Activated T-helper 17 cell treated with anti-CD3 and anti-CD28 coated beads, Interleukin-2, amount 50 U/mL, for 72 hours (primary cell): ENCODE measurements around the gene ACOX3. TPM values are rescaled to one million over a fixed set of nuclear protein-coding genes. Genes with fewer than 3 reads are reported as not detected.

ENCODE experiments used
- ATAC-seq: fragments of 150-1000 bp; cut with Tn5 transposase; replicated peaks from 2 replicates; pipeline ENCODE4 v1.10.0; 2021; ENCODE audit warnings: mild to moderate bottlenecking, moderate library complexity
- H3K27ac Mint-ChIP-seq: one replicate; pipeline ENCODE4 v1.8.0; 2022; ENCODE audit warnings: mixed read lengths
- H3K27me3 Mint-ChIP-seq: one replicate; pipeline ENCODE4 v1.8.0; 2022; ENCODE audit warnings: mixed read lengths
- H3K36me3 Mint-ChIP-seq: one replicate; pipeline ENCODE4 v1.8.0; 2022; ENCODE audit warnings: low read depth, mild to moderate bottlenecking, mixed read lengths
- H3K4me1 Mint-ChIP-seq: one replicate; pipeline ENCODE4 v1.8.0; 2022; ENCODE audit warnings: mixed read lengths
- H3K4me3 Mint-ChIP-seq: one replicate; pipeline ENCODE4 v1.8.0; 2022; ENCODE audit warnings: mild to moderate bottlenecking, mixed read lengths
- H3K9me3 Mint-ChIP-seq: one replicate; pipeline ENCODE4 v1.8.0; 2022; ENCODE audit warnings: mixed read lengths
- total RNA-seq, 2 donors: library from RNA; stranded (reverse); gene quantifications; one replicate each; pipeline ENCODE4 v1.2.3, GENCODE V29; 2022

ACOX3 gene
- total RNA-seq, 2 donors from 2014 or later: 34.4 to 63.6 TPM

- Mint-ChIP-seq H3K4me3 (no peak overlapping the region), H3K4me1 (no peaks in the 10 kb centered on the region), H3K9me3 (no peaks in the 10 kb centered on the region)
Measured at GRCh38 chr4:8472689-8473197, 32.2 kb upstream of the ACOX3 start.

GRCh38 chr4:8472158-8472688, 31.7 kb upstream of the ACOX3 start:
- no peak overlapping the region for H3K4me3 Mint-ChIP-seq
- no peaks in the 10 kb centered on the region for H3K27me3 Mint-ChIP-seq
- H3K27ac Mint-ChIP-seq: peak overlapping the region; percentile 36
- no peaks in the 10 kb centered on the region for H3K9me3 Mint-ChIP-seq
- H3K36me3 Mint-ChIP-seq: peaks cover 64% of the 10 kb centered on the region
- ATAC-seq: no peak
- H3K4me1 Mint-ChIP-seq: no peaks in the 10 kb centered on the region

More at GRCh38 chr4:8472689-8473197, 32.2 kb upstream of the ACOX3 start:
- Mint-ChIP-seq H3K36me3 (peaks cover 59% of the 10 kb centered on the region), H3K27me3 (no peaks in the 10 kb centered on the region), H3K27ac (no peak overlapping the region)
- ATAC-seq: no peak

- Mint-ChIP-seq H3K9me3 (no peaks in the 10 kb centered on the region), H3K36me3 (peaks cover 64% of the 10 kb centered on the region), H3K4me3 (no peak overlapping the region), H3K27me3 (no peaks in the 10 kb centered on the region), H3K27ac (no peak overlapping the region), H3K4me1 (no peaks in the 10 kb centered on the region)
- ATAC-seq: no peak
Measured at GRCh38 chr4:8471211-8471875, 30.8 kb upstream of the ACOX3 start.

GRCh38 chr4:8470451-8471024, 30.0 kb upstream of the ACOX3 start:
- Mint-ChIP-seq H3K4me1 (no peaks in the 10 kb centered on the region), H3K4me3 (no peak overlapping the region), H3K27me3 (no peaks in the 10 kb centered on the region), H3K36me3 (peaks cover 64% of the 10 kb centered on the region), H3K27ac (no peak overlapping the region), H3K9me3 (no peaks in the 10 kb centered on the region)
- ATAC-seq: no peak

DNA sequence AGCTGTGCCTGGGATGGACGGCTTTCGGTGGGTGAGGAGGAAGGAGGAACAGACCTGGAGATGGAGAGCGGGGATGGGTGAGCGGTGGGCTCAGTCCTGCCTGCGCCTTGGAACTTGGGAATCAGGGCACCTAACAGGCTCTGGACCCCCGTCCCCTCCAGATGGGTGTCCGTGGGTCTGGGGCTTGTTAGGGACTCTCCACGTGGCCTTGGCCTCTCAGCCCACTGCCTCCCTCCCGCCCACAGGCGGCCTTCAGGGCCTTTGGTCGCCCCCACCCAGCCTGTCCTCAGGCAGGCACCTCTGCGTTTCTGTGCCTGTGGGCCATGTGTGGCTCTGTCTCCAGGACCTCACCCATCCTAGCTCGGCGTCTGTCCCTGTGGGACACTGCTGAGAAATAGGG, 29.0 kb upstream of the ACOX3 start:
- Mint-ChIP-seq H3K27me3 (no peaks in the 10 kb centered on the region), H3K9me3 (no peaks in the 10 kb centered on the region), H3K27ac (no peak overlapping the region), H3K4me1 (no peaks in the 10 kb centered on the region), H3K36me3 (peaks cover 69% of the 10 kb centered on the region), H3K4me3 (no peak overlapping the region)
- ATAC-seq: no peak

DNA sequence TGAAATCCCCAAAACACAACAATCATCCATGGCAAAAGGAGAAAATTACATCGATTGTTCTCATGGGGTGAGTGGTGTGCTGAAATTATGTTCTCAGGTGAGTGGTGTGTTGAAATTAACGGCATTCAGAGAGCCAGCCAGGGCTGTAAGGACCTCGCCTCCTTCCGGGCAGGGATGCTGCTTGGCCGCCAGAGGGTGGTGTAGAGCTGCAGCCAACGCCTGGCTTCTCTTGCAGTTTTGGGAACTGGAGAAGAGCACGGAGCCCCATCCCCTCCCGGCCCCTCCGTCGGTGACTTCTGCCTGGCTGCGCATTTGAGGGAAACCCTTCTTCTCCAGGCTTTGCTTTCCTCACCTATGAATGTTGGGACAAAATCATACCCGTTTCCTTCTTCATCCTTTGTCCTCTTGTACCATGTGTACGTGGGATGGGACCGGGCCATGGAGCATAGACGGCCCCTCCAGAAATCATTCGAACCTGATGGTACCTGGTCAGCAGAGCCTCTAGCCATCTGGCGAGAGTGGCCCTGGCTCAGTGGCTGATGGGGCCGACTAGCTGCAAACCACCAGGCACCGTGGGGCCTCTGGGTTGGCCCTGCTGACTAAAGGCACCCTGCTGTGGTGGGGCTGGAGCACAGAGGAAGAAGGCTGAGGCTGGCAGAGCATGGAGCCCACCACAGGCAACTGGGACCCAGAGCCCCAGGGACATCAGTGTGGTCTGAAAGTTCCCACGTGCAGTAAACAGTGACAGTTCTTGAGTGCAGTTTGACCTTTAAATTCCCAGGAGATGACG, 28.4 kb upstream of the ACOX3 start:
- Mint-ChIP-seq H3K36me3 (peaks cover 75% of the 10 kb centered on the region), H3K27me3 (no peaks in the 10 kb centered on the region), H3K4me3 (no peak overlapping the region), H3K27ac (peak overlapping the region; percentile 11), H3K4me1 (no peaks in the 10 kb centered on the region), H3K9me3 (no peaks in the 10 kb centered on the region)
- ATAC-seq: peak; percentile 79

GRCh38 chr4:8467016-8467415, 26.5 kb upstream of the ACOX3 start:
- Mint-ChIP-seq H3K4me3 (no peak overlapping the region), H3K27me3 (no peaks in the 10 kb centered on the region), H3K9me3 (no peaks in the 10 kb centered on the region), H3K4me1 (no peaks in the 10 kb centered on the region), H3K36me3 (peaks cover 88% of the 10 kb centered on the region), H3K27ac (no peak overlapping the region)
- ATAC-seq: no peak

- peaks cover 88% of the 10 kb centered on the region for H3K36me3 Mint-ChIP-seq
- H3K27ac Mint-ChIP-seq: no peak overlapping the region
- no peaks in the 10 kb centered on the region for H3K27me3 Mint-ChIP-seq
- H3K4me1 Mint-ChIP-seq: no peaks in the 10 kb centered on the region
- no peaks in the 10 kb centered on the region for H3K9me3 Mint-ChIP-seq
- H3K4me3 Mint-ChIP-seq: no peak overlapping the region
- ATAC-seq: no peak
Measured at GRCh38 chr4:8465615-8466611, 25.4 kb upstream of the ACOX3 start.

DNA sequence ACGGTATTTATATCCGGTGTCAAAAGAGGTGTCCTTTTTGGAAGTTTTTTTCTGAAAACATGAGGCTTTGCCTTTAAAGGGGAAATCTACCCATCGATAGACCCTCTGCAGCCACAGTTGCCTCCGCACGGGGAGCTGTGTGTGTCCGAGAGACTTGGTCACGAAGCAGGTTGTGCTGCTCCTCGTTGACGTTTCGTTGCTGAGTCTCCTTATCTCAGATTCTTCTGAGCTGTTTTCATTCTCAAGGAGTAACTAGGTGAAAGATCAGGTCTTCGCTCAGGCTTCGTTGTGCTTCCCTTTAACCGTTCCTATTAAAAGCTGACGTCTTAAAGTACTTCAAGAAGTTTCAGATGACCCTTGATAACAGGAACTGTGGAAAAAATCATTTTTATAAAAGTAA, 23.9 kb upstream of the ACOX3 start:
- no peaks in the 10 kb centered on the region for H3K27me3 Mint-ChIP-seq
- no peak overlapping the region for H3K27ac Mint-ChIP-seq
- no peak for ATAC-seq
- H3K4me1 Mint-ChIP-seq: no peaks in the 10 kb centered on the region
- no peak overlapping the region for H3K4me3 Mint-ChIP-seq
- peaks cover 96% of the 10 kb centered on the region for H3K36me3 Mint-ChIP-seq
- H3K9me3 Mint-ChIP-seq: no peaks in the 10 kb centered on the region

DNA sequence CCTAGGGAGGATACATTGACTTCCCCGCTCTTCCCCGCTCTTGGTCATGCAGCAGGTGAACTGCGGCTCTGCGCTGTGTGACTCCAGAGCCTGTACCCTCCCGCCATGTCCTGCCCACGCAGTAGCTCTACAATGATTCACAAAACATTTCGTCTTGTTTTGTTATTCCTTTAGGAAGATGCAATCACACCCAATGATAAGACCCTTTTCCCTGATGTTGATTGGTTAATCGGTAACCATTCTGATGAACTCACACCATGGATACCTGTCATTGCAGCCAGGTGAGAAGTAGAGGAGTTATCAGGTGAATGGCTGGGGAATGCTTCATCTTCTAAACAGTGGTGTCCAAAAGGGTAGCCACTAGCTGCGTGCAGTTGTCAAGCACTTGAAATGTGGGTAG, 23.3 kb upstream of the ACOX3 start:
- Mint-ChIP-seq H3K27me3 (no peaks in the 10 kb centered on the region), H3K36me3 (peaks cover 96% of the 10 kb centered on the region), H3K4me1 (no peaks in the 10 kb centered on the region), H3K27ac (no peak overlapping the region), H3K9me3 (no peaks in the 10 kb centered on the region), H3K4me3 (no peak overlapping the region)
- ATAC-seq: no peak

DNA sequence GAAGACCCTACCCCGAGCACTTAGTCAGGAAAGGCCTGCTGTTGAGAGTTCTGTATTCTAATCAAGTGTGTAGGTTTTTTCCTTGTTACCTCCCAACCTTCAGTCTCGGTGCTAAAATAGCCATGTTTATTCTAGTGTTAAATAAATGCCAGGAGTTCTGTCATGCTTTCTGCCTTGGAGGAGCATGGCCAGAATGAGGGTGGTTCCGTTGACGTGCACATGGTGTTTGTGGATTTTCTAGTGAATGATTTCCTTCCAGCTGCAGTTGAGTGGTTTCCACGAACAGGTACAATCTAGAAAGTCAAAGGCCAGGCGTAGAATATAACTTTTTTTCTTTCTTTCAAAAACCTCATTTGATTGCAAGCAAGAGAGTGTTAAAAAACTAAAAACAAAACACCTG, 21.1 kb upstream of the ACOX3 start:
- Mint-ChIP-seq H3K4me3 (no peak overlapping the region), H3K27ac (no peak overlapping the region), H3K9me3 (no peaks in the 10 kb centered on the region), H3K36me3 (peaks cover 96% of the 10 kb centered on the region), H3K4me1 (no peaks in the 10 kb centered on the region), H3K27me3 (no peaks in the 10 kb centered on the region)
- ATAC-seq: no peak

DNA sequence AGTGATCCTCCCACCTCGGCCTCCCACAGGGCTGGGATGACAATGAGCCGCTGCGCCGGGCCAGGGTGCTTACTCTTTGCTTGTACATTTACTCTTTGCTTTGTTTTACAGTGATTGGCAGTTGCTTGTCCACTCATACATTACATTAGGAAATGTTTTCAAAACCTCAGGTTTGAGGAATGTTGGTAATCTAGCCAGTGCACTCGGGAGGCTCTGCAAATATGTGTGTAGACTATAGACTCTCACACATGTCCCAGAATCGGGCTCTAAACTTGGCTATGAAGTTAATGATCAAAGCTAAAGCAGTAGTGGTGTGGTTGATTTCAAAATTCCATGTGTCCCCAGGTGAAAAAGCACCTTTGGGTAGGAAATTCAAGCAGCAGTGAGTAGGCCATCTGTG, 20.6 kb upstream of the ACOX3 start:
- ATAC-seq: no peak
- Mint-ChIP-seq H3K4me3 (no peak overlapping the region), H3K27ac (no peak overlapping the region), H3K27me3 (no peaks in the 10 kb centered on the region), H3K4me1 (no peaks in the 10 kb centered on the region), H3K9me3 (no peaks in the 10 kb centered on the region), H3K36me3 (peaks cover 96% of the 10 kb centered on the region)

DNA sequence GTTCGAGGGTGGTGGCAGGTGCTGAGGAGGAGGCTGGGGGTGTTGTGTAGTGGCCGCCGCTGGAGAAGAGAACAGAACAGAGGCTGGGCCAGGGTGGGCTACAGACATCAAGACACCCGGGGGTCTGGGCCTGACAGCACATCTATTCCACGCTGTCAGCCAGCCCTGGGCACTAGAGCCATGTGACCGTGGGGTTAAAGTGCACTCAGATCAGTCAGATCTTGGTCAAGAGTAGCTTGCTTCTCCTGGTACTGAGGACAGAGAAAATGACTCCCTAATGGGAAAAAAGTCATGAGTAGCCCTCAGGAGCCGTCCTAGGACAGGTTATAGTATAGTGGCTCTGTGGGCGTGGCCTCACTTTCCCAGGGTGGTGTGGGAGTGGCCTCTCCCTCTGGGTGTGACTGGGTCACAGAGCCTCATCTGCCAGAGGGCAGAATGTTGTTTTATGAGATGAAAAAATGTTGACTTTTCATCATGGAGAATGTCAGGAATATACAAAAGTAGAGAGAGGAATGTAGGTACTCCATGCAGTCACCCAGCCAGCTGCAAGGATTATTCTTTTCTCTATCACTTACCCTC, 19.4 kb upstream of the ACOX3 start:
- ATAC-seq: no peak
- H3K9me3 Mint-ChIP-seq: no peaks in the 10 kb centered on the region
- no peak overlapping the region for H3K4me3 Mint-ChIP-seq
- no peak overlapping the region for H3K27ac Mint-ChIP-seq
- no peaks in the 10 kb centered on the region for H3K4me1 Mint-ChIP-seq
- peaks cover 96% of the 10 kb centered on the region for H3K36me3 Mint-ChIP-seq
- H3K27me3 Mint-ChIP-seq: no peaks in the 10 kb centered on the region
